Panc1 (cell line): Measurements from ENCODE around the gene PDE11A. TPM values are rescaled to one million over a fixed set of nuclear protein-coding genes. Genes with fewer than 3 reads are reported as not detected.

Source experiments
- ATAC-seq: fragments of 200-7000 bp; cut with Tn5 transposase; 2 replicates; pipeline ENCODE4 v1.9.1; 2020; ENCODE audit warnings: mild to moderate bottlenecking, moderate library complexity
- BruUV-seq: library from RNA; stranded (reverse); fragments of 400-500 nt; replicated peaks from 2 replicates; lab custom pipeline; 2021; lab: Mats Ljungman, UMichigan
- CTCF ChIA-PET: fragments of 300-600 bp; sonication (Branson Sonifier 250); formaldehyde crosslinking; loops from one replicate; lab custom pipeline; 2022; ENCODE audit warnings: antibody characterized with exemption; lab: Charles Lee
- POLR2A ChIA-PET: fragments of 300-600 bp; sonication (Branson Sonifier 250); formaldehyde crosslinking; loops from one replicate; lab custom pipeline; 2022; ENCODE audit warnings: antibody characterized with exemption; lab: Charles Lee
- DNase-seq: peaks from one replicate; pipeline ENCODE4 v3.0.0-alpha.2; 2010; ENCODE audit warnings: low read depth, low spot score
- H3K27ac ChIP-seq: 2 replicates; pipeline ENCODE4 v1.5.1; 2011; ENCODE audit warnings: mild to moderate bottlenecking, low read length, inconsistent platforms
- H3K27me3 ChIP-seq: fragments of 200-500 bp; sonication (Bioruptor generic); 2 replicates; pipeline ENCODE4 v1.6.0; 2014; ENCODE audit warnings: low read length, inconsistent platforms; ENCODE audit not compliant: control insufficient read depth, insufficient read depth
- H3K36me3 ChIP-seq: fragments of 200-500 bp; sonication (Bioruptor generic); 2 replicates; pipeline ENCODE4 v1.5.1; 2014; ENCODE audit warnings: inconsistent platforms, mild to moderate bottlenecking, low read length, moderate library complexity; ENCODE audit not compliant: control insufficient read depth, insufficient read depth
- H3K4me1 ChIP-seq: 2 replicates; pipeline ENCODE4 v1.5.1; 2011; ENCODE audit warnings: inconsistent platforms, mild to moderate bottlenecking, low read length, moderate library complexity; ENCODE audit not compliant: control insufficient read depth, insufficient read depth
- H3K4me3 ChIP-seq, 2 experiments: 2 replicates each; pipeline ENCODE4 v1.5.1; 2011 to 2012; ENCODE audit warnings: low read depth in 2 of 2, low read length in 2 of 2, mild to moderate bottlenecking in 2 of 2, inconsistent platforms in 1 of 2, moderate library complexity in 1 of 2
- H3K9me3 ChIP-seq: fragments of 200-500 bp; sonication (Bioruptor generic); 2 replicates; pipeline ENCODE4 v1.5.1; 2014; ENCODE audit warnings: low read depth, mild to moderate bottlenecking, inconsistent platforms, low read length, moderate library complexity; ENCODE audit not compliant: control insufficient read depth, insufficient read depth
- CTCF ChIP-seq: fragments of 450-650 bp; IDR thresholded peaks from 2 replicates; pipeline ENCODE4 v1.5.1; 2017; ENCODE audit warnings: mild to moderate bottlenecking
- POLR2AphosphoS5 ChIP-seq: IDR thresholded peaks from 2 replicates; pipeline ENCODE4 v1.6.1; 2012; ENCODE audit warnings: mild to moderate bottlenecking, low read depth, low read length, moderate library complexity
- REST ChIP-seq, 2 experiments: IDR thresholded peaks; 2 replicates each; pipeline ENCODE4 v1.6.1; 2011 to 2012; ENCODE audit warnings: low read depth in 2 of 2, control low read depth in 1 of 2, low read length in 1 of 2, mild to moderate bottlenecking in 1 of 2, moderate library complexity in 1 of 2; ENCODE audit not compliant: insufficient read depth in 1 of 2
- SIN3A ChIP-seq: IDR thresholded peaks from 2 replicates; pipeline ENCODE4 v1.6.1; 2012; ENCODE audit warnings: low read depth, mild to moderate bottlenecking, low read length, moderate library complexity, borderline replicate concordance; ENCODE audit not compliant: insufficient read depth
- TCF7L2 ChIP-seq: IDR thresholded peaks from 2 replicates; pipeline ENCODE4 v1.6.1; 2011; ENCODE audit warnings: mild to moderate bottlenecking, low read depth, low read length, inconsistent platforms
- in situ Hi-C: cut with HindIII; loops from 2 replicates; pipeline ENCODE4 v1.10.0; 2016; ENCODE audit warnings: low sequenced_read_pairs, low pct_unique_long_range_greater_than_20kb
- intact Hi-C: fragments of 100-400 bp; cut with micrococcal nuclease; formaldehyde crosslinking; loops from one replicate; pipeline ENCODE4 v1.10.0; 2022; ENCODE audit not compliant: unreplicated experiment
- total RNA-seq: library from RNA; stranded (reverse); gene quantifications from one replicate; pipeline ENCODE4 v1.2.1, GENCODE V29; 2021; ENCODE audit not compliant: unreplicated experiment

The PDE11A gene
- total RNA-seq, 1 experiment from 2014 or later = not detected

- POLR2A ChIA-PET = no interaction called here
- no TSS peak for BruUV-seq
- TF ChIP-seq REST (IDR thresholded peaks at IDR 0.05; ENCODE audit: insufficient read depth in 1 of 2, low read depth in 2 of 2, low read length in 1 of 2) (no peak), CTCF (no peak), TCF7L2 (no peak), POLR2AphosphoS5 (no peak), SIN3A (no peak)
These were observed 13.5 kb downstream of the PDE11A start for GRCh38 chr2:178059111-178059510.

GRCh38 chr2:178057179-178057680 lies 15.3 kb downstream of the PDE11A start:
- CTCF ChIA-PET = no interaction called here
- POLR2A ChIA-PET = no interaction called here
- Histone ChIP-seq H3K9me3 (no peaks in the 10 kb centered on the region), H3K36me3 (no peaks in the 10 kb centered on the region), H3K27me3 (no peaks in the 10 kb centered on the region), H3K4me3 (no peak overlapping the region), H3K27ac (no peak overlapping the region), H3K4me1 (no peaks in the 10 kb centered on the region)
- BruUV-seq = no TSS peak
- DNase-seq (no peak), ATAC-seq (no peak)
- in situ Hi-C loops (no loop called here), intact Hi-C loops (no loop called here)
- TF ChIP-seq REST (IDR thresholded peaks at IDR 0.05; ENCODE audit: insufficient read depth in 1 of 2, low read depth in 2 of 2, low read length in 1 of 2) (no peak), CTCF (no peak), TCF7L2 (no peak), SIN3A (no peak), POLR2AphosphoS5 (no peak)

More at GRCh38 chr2:178059111-178059510, 13.5 kb downstream of the PDE11A start:
- ATAC-seq (no peak), DNase-seq (no peak)
- Histone ChIP-seq H3K27ac (no peak overlapping the region), H3K9me3 (no peaks in the 10 kb centered on the region), H3K27me3 (no peaks in the 10 kb centered on the region), H3K4me3 (no peak overlapping the region), H3K4me1 (no peaks in the 10 kb centered on the region), H3K36me3 (no peaks in the 10 kb centered on the region)
- intact Hi-C loops (no loop called here), in situ Hi-C loops (no loop called here)
- CTCF ChIA-PET = no interaction called here
